HG02852 (cell line): ENCODE data around the gene PKN2.
A peak's percentile ranks its signal among the peaks of the same experiment; 100 is the strongest.
"Not testable (repeated sequence)": the region's sequence is repeated elsewhere in the genome, so short reads cannot be mapped to it uniquely, and the experiment has no call there.

Experiments used
- ATAC-seq: cut with Tn5 transposase; IDR thresholded peaks from one replicate; pipeline ENCODE4 v1.9.1; 2021; ENCODE audit warnings: mild to moderate bottlenecking, moderate library complexity; ENCODE audit not compliant: unreplicated experiment

The PKN2 gene

GRCh38 chr1:88678405-88678804, 5.7 kb upstream of the PKN2 start:
- ATAC-seq: no peak

- no peak for ATAC-seq
Observed at GRCh38 chr1:88680471-88680870, 3.6 kb upstream of the PKN2 start.

GRCh38 chr1:88680911-88681622, 3.0 kb upstream of the PKN2 start:
- no peak for ATAC-seq

GRCh38 chr1:88684482-88685258, 597 bp downstream of the PKN2 start:
- ATAC-seq: peak; percentile 44

- no peak for ATAC-seq
Observed at GRCh38 chr1:88685259-88685620, 1.2 kb downstream of the PKN2 start.

- ATAC-seq: no peak
Observed at GRCh38 chr1:88691540-88691939, 7.5 kb downstream of the PKN2 start.

- no peak for ATAC-seq
Observed at GRCh38 chr1:88695781-88696180, 11.7 kb downstream of the PKN2 start.

- ATAC-seq: no peak
Observed at GRCh38 chr1:88697503-88697902, 13.4 kb downstream of the PKN2 start.

- no peak for ATAC-seq
Observed at GRCh38 chr1:88698140-88698539, 14.1 kb downstream of the PKN2 start.

GRCh38 chr1:88698764-88699163, 14.7 kb downstream of the PKN2 start:
- no peak for ATAC-seq

GRCh38 chr1:88700425-88701013, 16.4 kb downstream of the PKN2 start:
- no peak for ATAC-seq

- peak; percentile 95 for ATAC-seq
Observed at GRCh38 chr1:88701275-88701674, 17.2 kb downstream of the PKN2 start.

- not testable (repeated sequence) for ATAC-seq
Observed at GRCh38 chr1:88701793-88702192, 17.7 kb downstream of the PKN2 start.

GRCh38 chr1:88708011-88708410, 23.9 kb downstream of the PKN2 start:
- ATAC-seq: no peak

- ATAC-seq: not testable (repeated sequence)
Observed at GRCh38 chr1:88712907-88713306, 28.8 kb downstream of the PKN2 start.

GRCh38 chr1:88716571-88716970, 32.5 kb downstream of the PKN2 start:
- ATAC-seq: not testable (repeated sequence)

- ATAC-seq: no peak
Observed at GRCh38 chr1:88722492-88722891, 38.4 kb downstream of the PKN2 start.

GRCh38 chr1:88726697-88727096, 42.6 kb downstream of the PKN2 start:
- no peak for ATAC-seq

- ATAC-seq: no peak
Observed at GRCh38 chr1:88727205-88727604, 43.1 kb downstream of the PKN2 start.

- no peak for ATAC-seq
Observed at GRCh38 chr1:88729297-88729696, 45.2 kb downstream of the PKN2 start.

- ATAC-seq: no peak
Observed at GRCh38 chr1:88730132-88730675, 46.1 kb downstream of the PKN2 start.

GRCh38 chr1:88730995-88731394, 46.9 kb downstream of the PKN2 start:
- no peak for ATAC-seq
